ENCODE results near the gene PLXDC1. TPM values are rescaled to one million over a fixed set of nuclear protein-coding genes. Genes with fewer than 3 reads are reported as not detected.

The PLXDC1 gene
- total RNA-seq, 4 donors from 2014 or later = 0.49 to 4.5 (median 2.4) TPM

DNA sequence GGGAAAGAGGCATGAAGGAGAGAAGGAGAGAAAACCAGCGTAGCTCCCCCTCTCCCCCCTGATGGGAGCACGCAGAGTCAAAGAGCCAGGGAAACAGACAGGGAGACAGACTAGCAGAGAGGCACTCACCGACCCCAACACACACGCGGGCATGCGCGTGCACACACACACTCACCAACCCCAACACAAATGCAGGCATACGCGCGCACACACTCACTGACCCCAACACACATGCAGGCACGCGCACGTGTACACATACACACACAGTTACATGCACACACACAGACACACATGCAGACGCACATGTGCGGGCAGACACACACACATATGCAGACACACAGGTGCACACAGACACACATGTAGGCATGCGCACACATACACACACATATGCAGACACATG is 41.5 kb upstream of the PLXDC1 start:
- no peak for TF ChIP-seq POLR2A (IDR thresholded peaks at IDR 0.05)
- TF ChIP-seq, protein P1, sequence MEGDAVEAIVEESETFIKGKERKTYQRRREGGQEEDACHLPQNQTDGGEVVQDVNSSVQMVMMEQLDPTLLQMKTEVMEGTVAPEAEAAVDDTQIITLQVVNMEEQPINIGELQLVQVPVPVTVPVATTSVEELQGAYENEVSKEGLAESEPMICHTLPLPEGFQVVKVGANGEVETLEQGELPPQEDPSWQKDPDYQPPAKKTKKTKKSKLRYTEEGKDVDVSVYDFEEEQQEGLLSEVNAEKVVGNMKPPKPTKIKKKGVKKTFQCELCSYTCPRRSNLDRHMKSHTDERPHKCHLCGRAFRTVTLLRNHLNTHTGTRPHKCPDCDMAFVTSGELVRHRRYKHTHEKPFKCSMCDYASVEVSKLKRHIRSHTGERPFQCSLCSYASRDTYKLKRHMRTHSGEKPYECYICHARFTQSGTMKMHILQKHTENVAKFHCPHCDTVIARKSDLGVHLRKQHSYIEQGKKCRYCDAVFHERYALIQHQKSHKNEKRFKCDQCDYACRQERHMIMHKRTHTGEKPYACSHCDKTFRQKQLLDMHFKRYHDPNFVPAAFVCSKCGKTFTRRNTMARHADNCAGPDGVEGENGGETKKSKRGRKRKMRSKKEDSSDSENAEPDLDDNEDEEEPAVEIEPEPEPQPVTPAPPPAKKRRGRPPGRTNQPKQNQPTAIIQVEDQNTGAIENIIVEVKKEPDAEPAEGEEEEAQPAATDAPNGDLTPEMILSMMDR (IDR thresholded peaks at IDR 0.05 in 4 of 5, conservative IDR thresholded peaks at IDR 0.05 in 1 of 5) = no peak
- H3K4me3 ChIP-seq = peak overlapping the region; percentile 50 to 62 (median 55)
- H3K4me1 ChIP-seq = peaks cover 58 to 68% of the 10 kb centered on the region in 2 donors
- H3K36me3 ChIP-seq = peaks cover 0 to 25% of the 10 kb centered on the region in 2 donors
- intact Hi-C loops (cut with DNase I; ENCODE audit: low total_unique reads) (loop anchor here (10.0 kb wide), 2 partner anchors 472 to 1152 kb away; partner anchors contain the start of genes PNMT and TCAP), in situ Hi-C loops (cut with MboI; ENCODE audit: low sequenced_read_pairs in 4 of 4) (no loop called here)
- no peaks in the 10 kb centered on the region for H3K27me3 ChIP-seq
- H3K9me3 ChIP-seq = no peaks in the 10 kb centered on the region
- ATAC-seq (no peak), DNase-seq (peak in 1 of 2 donors; percentile 54)
- H3K27ac ChIP-seq = peak overlapping the region; percentile 87 to 99 (median 94)

DNA sequence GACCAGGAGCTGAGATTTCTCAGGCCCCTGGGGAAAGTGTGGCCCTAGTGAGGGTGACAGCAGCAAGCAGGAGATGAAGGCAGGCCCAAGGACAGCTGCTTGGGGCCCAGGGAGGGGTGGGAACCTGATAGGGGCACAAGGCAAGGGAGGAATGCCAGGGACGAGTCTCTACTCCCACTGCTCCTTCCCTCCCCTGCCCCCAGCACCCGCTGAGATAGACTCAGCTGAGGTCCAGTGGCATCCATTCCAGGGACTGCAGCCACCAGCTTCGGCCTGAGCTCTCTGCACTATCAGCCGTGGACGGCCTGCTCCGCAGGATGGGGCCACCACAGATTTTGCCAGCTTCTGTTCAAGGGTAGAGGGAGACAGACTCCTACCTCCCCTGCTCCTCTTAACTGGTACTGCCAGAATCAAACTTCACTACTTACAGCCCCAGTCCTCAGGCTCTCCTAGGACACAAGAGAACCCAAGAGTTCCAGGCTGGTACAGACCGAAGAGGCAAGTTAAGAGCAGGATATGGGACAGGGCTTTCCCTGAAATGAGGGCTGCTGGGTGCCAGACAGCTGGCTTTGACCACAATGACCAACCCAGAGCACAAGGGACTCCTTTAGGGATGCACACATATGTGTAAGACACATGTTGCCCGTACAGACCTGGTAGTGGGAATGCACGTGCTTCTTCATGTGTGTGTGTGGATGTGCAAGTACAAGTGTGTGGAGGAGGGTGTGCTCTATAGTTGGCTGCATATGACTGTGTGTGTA is 40.5 kb upstream of the PLXDC1 start:
- in situ Hi-C loops (cut with MboI; ENCODE audit: low sequenced_read_pairs in 4 of 4) = no loop called here
- ATAC-seq (peak; percentile 53 to 54), DNase-seq (peak; percentile 85 to 95)
- Histone ChIP-seq H3K9me3 (no peaks in the 10 kb centered on the region), H3K4me3 (peak overlapping the region; percentile 48 to 62 (median 54)), H3K27ac (peak overlapping the region; percentile 87 to 99 (median 94)), H3K27me3 (no peaks in the 10 kb centered on the region), H3K36me3 (peaks cover 0 to 35% of the 10 kb centered on the region in 2 donors), H3K4me1 (peaks cover 60 to 72% of the 10 kb centered on the region in 2 donors)
- TF ChIP-seq, protein P1 (IDR thresholded peaks at IDR 0.05 in 4 of 5, conservative IDR thresholded peaks at IDR 0.05 in 1 of 5) = no peak
- TF ChIP-seq POLR2A (IDR thresholded peaks at IDR 0.05) = peak; percentile 38 to 45
- intact Hi-C loops (cut with DNase I; ENCODE audit: low total_unique reads) = loop anchor here (10.0 kb wide), 2 partner anchors 473 to 1153 kb away; partner anchors contain the start of genes PNMT and TCAP

DNA sequence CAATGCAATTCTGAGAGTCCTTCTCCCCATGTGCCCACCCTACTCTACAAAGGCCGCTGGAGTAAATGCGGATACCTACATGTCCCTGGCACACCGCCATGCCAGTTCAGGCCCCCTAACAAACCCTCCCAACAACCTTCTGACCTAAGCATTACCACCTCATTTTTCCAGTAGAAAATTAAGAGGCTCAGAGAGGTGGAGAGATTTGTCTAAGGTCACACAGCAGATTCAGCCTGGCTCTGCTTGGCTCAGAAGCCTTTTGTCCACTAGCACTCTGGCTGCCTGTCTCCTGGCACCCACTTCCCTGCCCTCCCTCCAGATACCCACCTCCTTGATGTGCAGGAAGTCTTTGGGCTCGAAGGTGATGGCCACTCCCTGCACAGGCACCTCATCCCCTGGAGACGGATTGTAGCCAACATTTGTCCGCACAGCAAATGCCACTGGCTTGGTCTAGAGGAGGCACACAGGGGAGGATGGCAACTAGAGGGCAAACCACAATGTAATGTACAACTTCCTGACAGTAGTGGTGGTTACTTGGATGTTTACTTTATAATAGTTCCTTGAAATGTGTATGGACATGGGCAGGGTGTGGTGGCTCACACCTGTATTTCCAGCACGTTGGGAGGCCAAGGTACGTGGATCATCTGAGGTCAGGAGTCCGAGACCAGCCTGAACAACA is 35.9 kb upstream of the PLXDC1 start:
- Histone ChIP-seq H3K27me3 (no peaks in the 10 kb centered on the region), H3K9me3 (no peaks in the 10 kb centered on the region), H3K27ac (peak overlapping the region; percentile 42 to 96 (median 72)), H3K4me1 (peaks cover 28 to 32% of the 10 kb centered on the region in 2 donors), H3K36me3 (peaks cover 0 to 81% of the 10 kb centered on the region in 2 donors), H3K4me3 (no peak overlapping the region)
- TF ChIP-seq POLR2A (IDR thresholded peaks at IDR 0.05) = no peak
- TF ChIP-seq, protein P1 (IDR thresholded peaks at IDR 0.05 in 4 of 5, conservative IDR thresholded peaks at IDR 0.05 in 1 of 5) = no peak
- in situ Hi-C loops (cut with MboI; ENCODE audit: low sequenced_read_pairs in 4 of 4) (no loop called here), intact Hi-C loops (cut with DNase I; ENCODE audit: low total_unique reads) (no loop called here)
- DNase-seq = no peak
- no peak for ATAC-seq

DNA sequence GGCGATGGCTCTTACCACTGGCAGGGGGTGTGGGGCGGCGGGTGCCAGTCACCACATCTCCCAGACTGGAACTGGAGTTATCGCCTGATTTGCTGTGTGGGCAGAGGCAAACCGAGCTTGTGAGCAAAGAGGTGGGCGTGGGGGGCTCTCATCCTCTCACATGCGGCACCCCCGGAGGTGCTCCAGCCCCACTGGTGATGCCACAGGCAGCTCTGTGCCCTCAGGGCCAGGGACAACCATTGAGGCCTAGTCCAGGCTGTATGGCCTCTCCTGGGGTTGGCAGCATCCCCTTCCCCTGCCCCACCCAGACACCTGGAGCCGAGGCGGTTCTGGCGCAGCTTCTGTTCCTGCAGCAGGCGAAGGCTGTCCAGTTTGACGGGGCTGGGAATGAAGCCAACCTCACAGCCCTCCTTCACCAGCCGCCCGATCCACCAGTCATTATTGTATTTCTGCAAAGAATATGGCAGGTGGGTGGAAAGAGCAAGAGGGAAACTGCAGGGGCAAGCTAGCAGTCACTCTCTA is 35.1 kb upstream of the PLXDC1 start:
- Histone ChIP-seq H3K4me3 (no peak overlapping the region), H3K4me1 (peaks cover 22 to 25% of the 10 kb centered on the region in 2 donors), H3K9me3 (no peaks in the 10 kb centered on the region), H3K36me3 (peaks cover 0 to 87% of the 10 kb centered on the region in 2 donors), H3K27me3 (no peaks in the 10 kb centered on the region), H3K27ac (peak overlapping the region in 3 of 4 donors; percentile 42 to 96 (median 87))
- ATAC-seq (no peak), DNase-seq (no peak)
- in situ Hi-C loops (cut with MboI; ENCODE audit: low sequenced_read_pairs in 4 of 4) (no loop called here), intact Hi-C loops (cut with DNase I; ENCODE audit: low total_unique reads) (no loop called here)
- TF ChIP-seq, protein P1 (IDR thresholded peaks at IDR 0.05 in 4 of 5, conservative IDR thresholded peaks at IDR 0.05 in 1 of 5) = no peak
- no peak for TF ChIP-seq POLR2A (IDR thresholded peaks at IDR 0.05)

All from gastrocnemius medialis (tissue), 4 donors.